NCI-H226 (cell line): ENCODE data around the gene CFAP77.
"Not testable (repeated sequence)": the region's sequence is repeated elsewhere in the genome, so short reads cannot be mapped to it uniquely, and the experiment has no call there.

Experiments
- DNase-seq: peaks from one replicate; pipeline ENCODE4 v3.0.0-alpha.2; 2015

CFAP77 gene

GRCh38 chr9:132409828-132410528, at the start of gene CFAP77:
Gene CFAP77 (plus strand): TSS chr9:132410211. CDS start chr9:132410272, 61 bp downstream.
- no peak for DNase-seq

- no peak for DNase-seq
These were observed 45.9 kb upstream of the CFAP77 start for GRCh38 chr9:132364068-132364467.

GRCh38 chr9:132365986-132366385, 44.0 kb upstream of the CFAP77 start:
- DNase-seq = no peak

GRCh38 chr9:132366481-132366880, 43.5 kb upstream of the CFAP77 start:
- DNase-seq = no peak

GRCh38 chr9:132367613-132368313, 42.2 kb upstream of the CFAP77 start:
- no peak for DNase-seq

GRCh38 chr9:132369421-132369820, 40.6 kb upstream of the CFAP77 start:
- DNase-seq = no peak

- no peak for DNase-seq
These were observed 39.4 kb upstream of the CFAP77 start for GRCh38 chr9:132370592-132370991.

GRCh38 chr9:132372177-132373095, 37.6 kb upstream of the CFAP77 start:
- no peak for DNase-seq

- not testable (repeated sequence) for DNase-seq
These were observed 32.2 kb upstream of the CFAP77 start for GRCh38 chr9:132377769-132378168.

GRCh38 chr9:132378416-132378815, 31.6 kb upstream of the CFAP77 start:
- not testable (repeated sequence) for DNase-seq

- DNase-seq = no peak
These were observed 28.0 kb upstream of the CFAP77 start for GRCh38 chr9:132381966-132382541.

- no peak for DNase-seq
These were observed 26.5 kb upstream of the CFAP77 start for GRCh38 chr9:132383462-132383883.

- DNase-seq = no peak
These were observed 25.6 kb upstream of the CFAP77 start for GRCh38 chr9:132384376-132384775.

GRCh38 chr9:132387133-132387532, 22.9 kb upstream of the CFAP77 start:
- DNase-seq = no peak

GRCh38 chr9:132390966-132391365, 19.0 kb upstream of the CFAP77 start:
- DNase-seq = no peak

- no peak for DNase-seq
These were observed 18.6 kb upstream of the CFAP77 start for GRCh38 chr9:132391449-132391848.

GRCh38 chr9:132395560-132395959, 14.5 kb upstream of the CFAP77 start:
- DNase-seq = no peak

GRCh38 chr9:132401824-132402223, 8.2 kb upstream of the CFAP77 start:
- DNase-seq = no peak

GRCh38 chr9:132404228-132404881, 5.7 kb upstream of the CFAP77 start:
- no peak for DNase-seq

- DNase-seq = peak; percentile 82
These were observed 3.4 kb upstream of the CFAP77 start, which contains the start of gene TTF1 for GRCh38 chr9:132406554-132407122. Gene TTF1 (minus strand): TSS chr9:132406840. CDS start chr9:132402821, 4,019 bp downstream.

- DNase-seq = no peak
These were observed 2.8 kb upstream of the CFAP77 start for GRCh38 chr9:132407196-132407595.

GRCh38 chr9:132408521-132408920, 1.5 kb upstream of the CFAP77 start:
- DNase-seq = no peak
